Transverse colon (tissue), 4 donors: ENCODE measurements around the gene RCSD1. TPM values are rescaled to one million over a fixed set of nuclear protein-coding genes. Genes with fewer than 3 reads are reported as not detected.

ENCODE experiments used
- DNase-seq: peaks from one replicate; pipeline ENCODE4 v3.0.0-alpha.2; 2019
- H3K27ac ChIP-seq, 4 donors: fragments of 200-600 bp; sonication (generic); 2 replicates each; pipeline ENCODE4 v1.5.1; 2016 to 2018; ENCODE audit warnings: inconsistent platforms in 4 of 4
- H3K27me3 ChIP-seq: fragments of 200-600 bp; sonication (generic); 2 replicates; pipeline ENCODE4 v1.5.1; 2017; ENCODE audit warnings: inconsistent platforms
- H3K36me3 ChIP-seq, 4 donors: fragments of 200-600 bp; sonication (generic); 2 replicates each; pipeline ENCODE4 v1.5.1; 2017 to 2019; ENCODE audit warnings: inconsistent platforms in 4 of 4
- H3K4me1 ChIP-seq, 4 donors: fragments of 200-600 bp; sonication (generic); 2 replicates each; pipeline ENCODE4 v1.5.1; 2017 to 2020; ENCODE audit warnings: inconsistent platforms in 4 of 4
- H3K4me3 ChIP-seq, 4 donors: fragments of 200-600 bp; sonication (generic); 1 replicate in 1 of 4; 2 replicates in 3 of 4; pipeline versions ENCODE4 v1.5.1 to v1.6.1; 2017 to 2019; ENCODE audit warnings: inconsistent platforms in 4 of 4
- H3K9me3 ChIP-seq, 2 donors: fragments of 200-600 bp; sonication (generic); 2 replicates each; pipeline ENCODE4 v1.5.1; 2017 to 2019; ENCODE audit warnings: inconsistent platforms in 2 of 2
- EP300 ChIP-seq: sonication (generic); formaldehyde crosslinking; IDR thresholded peaks from one replicate; pipeline ENCODE4 v1.6.1; 2017; ENCODE audit warnings: antibody characterized with exemption, low read depth
- POLR2A ChIP-seq: fragments of 450-650 bp; IDR thresholded peaks from one replicate; pipeline ENCODE4 v1.6.1; 2016; ENCODE audit warnings: antibody characterized with exemption, mild to moderate bottlenecking, moderate library complexity
- POLR2AphosphoS5 ChIP-seq, 3 donors: sonication (generic); formaldehyde crosslinking; IDR thresholded peaks; one replicate each; pipeline ENCODE4 v1.6.1; 2016; ENCODE audit warnings: antibody characterized with exemption in 3 of 3
- WGBS, 2 donors: methylation state at CpG; one replicate each; pipeline ENCODE4 v1.1.5; 2018; ENCODE audit warnings: low coverage in 1 of 2; 5-methylcytosine and 5-hydroxymethylcytosine counted together
- in situ Hi-C, 4 donors: fragments of 200-750 bp; cut with MboI; loops; one replicate each; pipeline versions ENCODE4 v1.15.0 to v1.15.1; 2017; ENCODE audit warnings: low sequenced_read_pairs in 3 of 4, low pct_ligation_motif_present in 1 of 4, low pct_unique_long_range_greater_than_20kb in 1 of 4
- intact Hi-C: fragments of 100-400 bp; cut with DNase I; formaldehyde crosslinking; loops from one replicate; pipeline ENCODE4 v1.15.1; 2023; ENCODE audit warnings: low total_unique reads
- total RNA-seq, 4 donors: library from RNA; depleted of rRNA; stranded (reverse); fragments of >200 nt; gene quantifications; one replicate each; pipeline ENCODE4 v1.1.0, GENCODE V29; 2016
- TF ChIP-seq, protein P1 (sequence below), 5 experiments: fragments of 200-600 bp in 3 of 5; fragments of 450-650 bp in 2 of 5; sonication (generic) in 3 of 5; IDR thresholded peaks; 1 replicate in 2 of 5; 2 replicates in 3 of 5; pipeline ENCODE4 v1.5.1; 2016 to 2017; ENCODE audit warnings: antibody characterized with exemption in 5 of 5, inconsistent platforms in 3 of 5, mild to moderate bottlenecking in 2 of 5, moderate library complexity in 1 of 5

Gene RCSD1
- total RNA-seq, 4 donors from 2014 or later = 6.0 to 29.2 (median 15.9) TPM

DNA sequence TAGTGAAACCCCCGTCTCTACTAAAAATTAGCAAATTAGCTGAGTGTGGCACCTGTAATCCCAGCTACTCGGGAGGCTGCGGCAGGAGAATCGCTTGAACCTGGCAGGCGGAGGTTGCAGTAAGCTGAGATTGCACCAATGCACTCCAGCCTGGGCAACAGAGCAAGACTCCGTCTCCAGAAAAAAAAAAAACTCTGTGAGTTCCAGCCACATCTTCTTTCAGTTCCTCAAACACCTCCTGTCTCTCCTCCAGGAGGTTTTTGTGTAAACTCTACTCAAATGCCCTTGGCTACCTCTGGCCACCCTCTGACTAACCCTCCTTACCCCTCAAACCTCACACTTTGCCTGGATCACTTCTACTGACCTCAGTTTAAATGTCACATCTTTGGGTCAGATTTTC is 38.1 kb downstream of the RCSD1 start:
- in situ Hi-C loops = no loop called here
- WGBS, 2 donors = 77% methylated on average over 6 of the region's 6 CpGs; no CpG with 5 or more reads in 1 of the 2 donors

GRCh38 chr1:167669209-167670124 is 39.4 kb downstream of the RCSD1 start:
- no peak for TF ChIP-seq EP300
- TF ChIP-seq POLR2A = no peak
- TF ChIP-seq, protein P1, sequence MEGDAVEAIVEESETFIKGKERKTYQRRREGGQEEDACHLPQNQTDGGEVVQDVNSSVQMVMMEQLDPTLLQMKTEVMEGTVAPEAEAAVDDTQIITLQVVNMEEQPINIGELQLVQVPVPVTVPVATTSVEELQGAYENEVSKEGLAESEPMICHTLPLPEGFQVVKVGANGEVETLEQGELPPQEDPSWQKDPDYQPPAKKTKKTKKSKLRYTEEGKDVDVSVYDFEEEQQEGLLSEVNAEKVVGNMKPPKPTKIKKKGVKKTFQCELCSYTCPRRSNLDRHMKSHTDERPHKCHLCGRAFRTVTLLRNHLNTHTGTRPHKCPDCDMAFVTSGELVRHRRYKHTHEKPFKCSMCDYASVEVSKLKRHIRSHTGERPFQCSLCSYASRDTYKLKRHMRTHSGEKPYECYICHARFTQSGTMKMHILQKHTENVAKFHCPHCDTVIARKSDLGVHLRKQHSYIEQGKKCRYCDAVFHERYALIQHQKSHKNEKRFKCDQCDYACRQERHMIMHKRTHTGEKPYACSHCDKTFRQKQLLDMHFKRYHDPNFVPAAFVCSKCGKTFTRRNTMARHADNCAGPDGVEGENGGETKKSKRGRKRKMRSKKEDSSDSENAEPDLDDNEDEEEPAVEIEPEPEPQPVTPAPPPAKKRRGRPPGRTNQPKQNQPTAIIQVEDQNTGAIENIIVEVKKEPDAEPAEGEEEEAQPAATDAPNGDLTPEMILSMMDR (IDR thresholded peaks at IDR 0.05) = no peak
- no peak for TF ChIP-seq POLR2AphosphoS5 (IDR thresholded peaks at IDR 0.05)
- peaks cover 0 to 2% (median 0%) of the 10 kb centered on the region in 4 donors for H3K4me1 ChIP-seq
- no peak overlapping the region for H3K4me3 ChIP-seq
- no peak overlapping the region for H3K27ac ChIP-seq
- in situ Hi-C loops (no loop called here), intact Hi-C loops (no loop called here)
- DNase-seq = no peak
- H3K27me3 ChIP-seq = no peaks in the 10 kb centered on the region
- no peaks in the 10 kb centered on the region for H3K36me3 ChIP-seq
- WGBS, 2 donors = 74% methylated on average over 6 of the region's 6 CpGs; no CpG with 5 or more reads in 1 of the 2 donors
- no peaks in the 10 kb centered on the region for H3K9me3 ChIP-seq

More for the DNA sequence above, 38.1 kb downstream of the RCSD1 start:
- TF ChIP-seq EP300 (no peak), POLR2AphosphoS5 (IDR thresholded peaks at IDR 0.05) (no peak), POLR2A (no peak)
- TF ChIP-seq, protein P1 (IDR thresholded peaks at IDR 0.05) = no peak
- Histone ChIP-seq H3K4me3 (no peak overlapping the region), H3K27me3 (no peaks in the 10 kb centered on the region), H3K4me1 (peaks cover 0 to 8% (median 1%) of the 10 kb centered on the region in 4 donors), H3K9me3 (no peaks in the 10 kb centered on the region), H3K27ac (no peak overlapping the region), H3K36me3 (no peaks in the 10 kb centered on the region)
- intact Hi-C loops = no loop called here
- no peak for DNase-seq

DNA sequence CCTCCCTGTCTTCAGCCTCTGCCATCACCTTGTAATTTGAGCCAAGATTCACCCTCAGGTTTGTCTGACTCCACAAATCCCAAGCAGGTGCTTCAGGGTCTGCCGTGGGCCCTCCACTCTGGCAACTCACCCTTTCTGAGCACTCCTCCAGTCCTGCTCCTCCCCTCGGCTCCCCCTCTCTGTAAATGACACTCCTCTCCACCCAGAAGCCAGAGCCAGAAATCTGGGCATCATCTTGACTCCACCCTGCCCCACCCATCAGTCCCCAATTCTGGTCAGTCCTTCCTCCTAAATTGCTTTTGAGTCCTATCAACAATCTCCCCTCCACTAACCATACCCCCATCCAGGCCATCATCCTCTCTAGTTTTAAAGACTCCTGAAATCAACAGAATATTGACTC is 40.5 kb downstream of the RCSD1 start:
- Histone ChIP-seq H3K27ac (no peak overlapping the region), H3K27me3 (no peaks in the 10 kb centered on the region), H3K9me3 (no peaks in the 10 kb centered on the region), H3K4me3 (no peak overlapping the region), H3K36me3 (no peaks in the 10 kb centered on the region), H3K4me1 (peaks cover 0 to 2% (median 0%) of the 10 kb centered on the region in 4 donors)
- no peak for DNase-seq
- in situ Hi-C loops (no loop called here), intact Hi-C loops (no loop called here)
- TF ChIP-seq POLR2AphosphoS5 (IDR thresholded peaks at IDR 0.05) (no peak), POLR2A (no peak), EP300 (no peak)
- TF ChIP-seq, protein P1 (IDR thresholded peaks at IDR 0.05) = no peak
- WGBS, 2 donors = 60 to 93% methylated on average over 1 to 2 of the region's 2 CpGs

GRCh38 chr1:167671727-167672511 is 41.9 kb downstream of the RCSD1 start:
- no peak for DNase-seq
- H3K27me3 ChIP-seq = no peaks in the 10 kb centered on the region
- no peaks in the 10 kb centered on the region for H3K36me3 ChIP-seq
- peaks cover 0 to 8% (median 0%) of the 10 kb centered on the region in 4 donors for H3K4me1 ChIP-seq
- no peak overlapping the region for H3K4me3 ChIP-seq
- intact Hi-C loops = no loop called here
- 75 to 85% methylated on average over 4 to 5 of the region's 5 CpGs for WGBS, 2 donors
- H3K27ac ChIP-seq = no peak overlapping the region
- H3K9me3 ChIP-seq = no peaks in the 10 kb centered on the region
- TF ChIP-seq, protein P1 (IDR thresholded peaks at IDR 0.05) = no peak
- no peak for TF ChIP-seq POLR2AphosphoS5 (IDR thresholded peaks at IDR 0.05)
- TF ChIP-seq POLR2A = no peak
- no peak for TF ChIP-seq EP300
- in situ Hi-C loops = no loop called here
